ENCODE data around the gene ATP5MC3. TPM values are rescaled to one million over a fixed set of nuclear protein-coding genes. Genes with fewer than 3 reads are reported as not detected.

The ATP5MC3 gene
- total RNA-seq, 2 donors from 2014 or later = 261 to 296 TPM

GRCh38 chr2:175187378-175187777 lies 5.9 kb upstream of the ATP5MC3 start:
- H3K27me3 ChIP-seq (ENCODE audit: control insufficient read depth, insufficient read depth, low read length, poor library complexity, severe bottlenecking) = no peaks in the 10 kb centered on the region
- DNase-seq = peak; percentile 61

GRCh38 chr2:175183674-175184073 lies 2.2 kb upstream of the ATP5MC3 start:
- Histone ChIP-seq H3K27me3 (ENCODE audit: control insufficient read depth, insufficient read depth, low read length, poor library complexity, severe bottlenecking) (no peaks in the 10 kb centered on the region), H3K36me3 (ENCODE audit: control insufficient read depth, insufficient read depth, low read length) (peaks cover 13% of the 10 kb centered on the region), H3K4me3 (ENCODE audit: low read length) (no peak overlapping the region), H3K9me3 (ENCODE audit: control insufficient read depth, low read length) (no peaks in the 10 kb centered on the region), H3K4me1 (ENCODE audit: control insufficient read depth, insufficient read depth, low read length) (no peaks in the 10 kb centered on the region), H3K27ac (ENCODE audit: low read depth, low read length) (no peak overlapping the region), H3K9ac (ENCODE audit: extremely low read depth, low read length, poor library complexity, severe bottlenecking) (no peak overlapping the region)
- DNase-seq = no peak
- peaks cover 12% of the 10 kb centered on the region for H3K36me3 Mint-ChIP-seq (ENCODE audit: low read depth)
- no peaks in the 10 kb centered on the region for H3K27me3 Mint-ChIP-seq (ENCODE audit: insufficient read depth)
- 94% methylated on average over 2 of the region's 2 CpGs; no CpG with 5 or more reads in 1 of the 2 experiments for WGBS, 2 experiments (ENCODE audit: insufficient coverage in 1 of 2, insufficient read length in 1 of 2)
- TF ChIP-seq CTCF (conservative IDR thresholded peaks at IDR 0.05) = no peak
- no peaks in the 10 kb centered on the region for H3K9me3 Mint-ChIP-seq
- H3K27ac Mint-ChIP-seq = no peak overlapping the region
- H3K4me3 Mint-ChIP-seq = no peak overlapping the region
- peaks cover 9% of the 10 kb centered on the region for H3K4me1 Mint-ChIP-seq

More at GRCh38 chr2:175187378-175187777, 5.9 kb upstream of the ATP5MC3 start:
- TF ChIP-seq CTCF (conservative IDR thresholded peaks at IDR 0.05) = peak; percentile 63
- Mint-ChIP-seq H3K27me3 (ENCODE audit: insufficient read depth) (peaks cover 14% of the 10 kb centered on the region), H3K4me3 (no peak overlapping the region), H3K4me1 (no peaks in the 10 kb centered on the region), H3K9me3 (peaks cover 7% of the 10 kb centered on the region), H3K36me3 (ENCODE audit: low read depth) (no peaks in the 10 kb centered on the region), H3K27ac (no peak overlapping the region)
- no peaks in the 10 kb centered on the region for H3K36me3 ChIP-seq (ENCODE audit: control insufficient read depth, insufficient read depth, low read length)
- H3K4me3 ChIP-seq (ENCODE audit: low read length) = no peak overlapping the region
- no peaks in the 10 kb centered on the region for H3K4me1 ChIP-seq (ENCODE audit: control insufficient read depth, insufficient read depth, low read length)
- H3K9me3 ChIP-seq (ENCODE audit: control insufficient read depth, low read length) = no peaks in the 10 kb centered on the region
- no peak overlapping the region for H3K9ac ChIP-seq (ENCODE audit: extremely low read depth, low read length, poor library complexity, severe bottlenecking)
- 91 to 100% methylated on average over 1 of the region's 1 CpG for WGBS, 2 experiments (ENCODE audit: insufficient coverage in 1 of 2, insufficient read length in 1 of 2)
- H3K27ac ChIP-seq (ENCODE audit: low read depth, low read length) = no peak overlapping the region

GRCh38 chr2:175181877-175182308 lies 383 bp upstream of the ATP5MC3 start:
- H3K9ac ChIP-seq (ENCODE audit: extremely low read depth, low read length, poor library complexity, severe bottlenecking) = no peak overlapping the region
- peak overlapping the region; percentile 57 for H3K27ac Mint-ChIP-seq
- WGBS, 2 experiments (ENCODE audit: insufficient coverage in 1 of 2, insufficient read length in 1 of 2) = 71 to 72% methylated on average over 5 of the region's 5 CpGs

More at GRCh38 chr2:175181877-175182308, 383 bp upstream of the ATP5MC3 start:
- Histone ChIP-seq H3K27ac (ENCODE audit: low read depth, low read length) (no peak overlapping the region), H3K36me3 (ENCODE audit: control insufficient read depth, insufficient read depth, low read length) (peaks cover 31% of the 10 kb centered on the region), H3K4me3 (ENCODE audit: low read length) (peak overlapping the region; percentile 98), H3K9me3 (ENCODE audit: control insufficient read depth, low read length) (no peaks in the 10 kb centered on the region), H3K27me3 (ENCODE audit: control insufficient read depth, insufficient read depth, low read length, poor library complexity, severe bottlenecking) (no peaks in the 10 kb centered on the region), H3K4me1 (ENCODE audit: control insufficient read depth, insufficient read depth, low read length) (no peaks in the 10 kb centered on the region)
- Mint-ChIP-seq H3K9me3 (no peaks in the 10 kb centered on the region), H3K36me3 (ENCODE audit: low read depth) (peaks cover 25% of the 10 kb centered on the region), H3K4me1 (peaks cover 9% of the 10 kb centered on the region), H3K27me3 (ENCODE audit: insufficient read depth) (no peaks in the 10 kb centered on the region), H3K4me3 (peak overlapping the region; percentile 97)
- no peak for TF ChIP-seq CTCF (conservative IDR thresholded peaks at IDR 0.05)
- DNase-seq = no peak

Data from endodermal cell (in vitro differentiated cells).